ENCODE data around the gene F10. TPM values are rescaled to one million over a fixed set of nuclear protein-coding genes. Genes with fewer than 3 reads are reported as not detected.

The F10 gene
- total RNA-seq, 1 experiment from 2014 or later = not detected

DNA sequence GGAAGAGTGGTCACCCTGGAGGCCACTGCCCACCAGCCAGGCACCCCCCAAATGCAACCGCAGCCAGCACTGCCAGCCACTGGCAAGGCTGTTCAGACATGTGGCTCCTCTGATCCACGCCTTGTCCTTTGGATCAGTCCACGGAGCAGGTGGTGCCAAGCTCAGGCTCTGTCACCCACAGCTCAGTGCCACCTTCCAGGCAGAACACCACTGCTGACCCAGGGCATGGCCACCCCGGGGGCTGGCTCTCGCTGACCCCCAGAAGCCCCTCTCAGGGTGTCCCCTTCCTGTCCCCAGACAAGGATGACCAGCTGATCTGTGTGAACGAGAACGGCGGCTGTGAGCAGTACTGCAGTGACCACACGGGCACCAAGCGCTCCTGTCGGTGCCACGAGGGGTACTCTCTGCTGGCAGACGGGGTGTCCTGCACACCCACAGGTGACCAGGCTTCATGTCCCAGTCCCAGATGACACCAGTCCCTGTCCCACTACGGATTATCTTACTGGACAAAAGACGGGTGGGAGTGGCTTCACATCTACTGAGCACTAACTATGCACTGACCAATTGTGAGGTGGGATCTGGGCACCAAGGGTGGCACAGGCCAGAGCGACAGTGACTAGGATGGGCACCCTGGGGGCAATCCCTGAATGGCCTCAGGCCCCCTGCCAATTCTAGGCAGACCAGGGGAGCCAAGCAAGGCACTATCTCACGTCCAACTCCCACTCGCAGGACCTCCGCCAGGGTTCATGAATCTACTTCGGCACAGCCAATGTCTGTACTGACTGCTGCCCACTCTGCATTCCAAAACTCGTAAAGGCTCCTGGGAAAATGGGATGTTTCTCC lies 7.0 kb upstream of the F10 start:
- ChIA-PET CTCF (no interaction called here), POLR2A (no interaction called here)
- intact Hi-C loops (cut with micrococcal nuclease) = no loop called here
- Mint-ChIP-seq H3K4me3 (ENCODE audit: unreplicated experiment) (no peak overlapping the region), H3K9me3 (ENCODE audit: unreplicated experiment) (no peaks in the 10 kb centered on the region), H3K27ac (ENCODE audit: low read depth, unreplicated experiment) (no peak overlapping the region), H3K4me1 (ENCODE audit: insufficient read depth, unreplicated experiment) (no peaks in the 10 kb centered on the region), H3K27me3 (ENCODE audit: insufficient read depth, unreplicated experiment) (no peaks in the 10 kb centered on the region), H3K36me3 (ENCODE audit: insufficient read depth, unreplicated experiment) (no peaks in the 10 kb centered on the region)
- TF ChIP-seq, protein P1, sequence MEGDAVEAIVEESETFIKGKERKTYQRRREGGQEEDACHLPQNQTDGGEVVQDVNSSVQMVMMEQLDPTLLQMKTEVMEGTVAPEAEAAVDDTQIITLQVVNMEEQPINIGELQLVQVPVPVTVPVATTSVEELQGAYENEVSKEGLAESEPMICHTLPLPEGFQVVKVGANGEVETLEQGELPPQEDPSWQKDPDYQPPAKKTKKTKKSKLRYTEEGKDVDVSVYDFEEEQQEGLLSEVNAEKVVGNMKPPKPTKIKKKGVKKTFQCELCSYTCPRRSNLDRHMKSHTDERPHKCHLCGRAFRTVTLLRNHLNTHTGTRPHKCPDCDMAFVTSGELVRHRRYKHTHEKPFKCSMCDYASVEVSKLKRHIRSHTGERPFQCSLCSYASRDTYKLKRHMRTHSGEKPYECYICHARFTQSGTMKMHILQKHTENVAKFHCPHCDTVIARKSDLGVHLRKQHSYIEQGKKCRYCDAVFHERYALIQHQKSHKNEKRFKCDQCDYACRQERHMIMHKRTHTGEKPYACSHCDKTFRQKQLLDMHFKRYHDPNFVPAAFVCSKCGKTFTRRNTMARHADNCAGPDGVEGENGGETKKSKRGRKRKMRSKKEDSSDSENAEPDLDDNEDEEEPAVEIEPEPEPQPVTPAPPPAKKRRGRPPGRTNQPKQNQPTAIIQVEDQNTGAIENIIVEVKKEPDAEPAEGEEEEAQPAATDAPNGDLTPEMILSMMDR (IDR thresholded peaks at IDR 0.05; ENCODE audit: unreplicated experiment) = no peak
- no peak for DNase-seq (ENCODE audit: unreplicated experiment)
- BruUV-seq (replicated peaks) = no TSS peak

DNA sequence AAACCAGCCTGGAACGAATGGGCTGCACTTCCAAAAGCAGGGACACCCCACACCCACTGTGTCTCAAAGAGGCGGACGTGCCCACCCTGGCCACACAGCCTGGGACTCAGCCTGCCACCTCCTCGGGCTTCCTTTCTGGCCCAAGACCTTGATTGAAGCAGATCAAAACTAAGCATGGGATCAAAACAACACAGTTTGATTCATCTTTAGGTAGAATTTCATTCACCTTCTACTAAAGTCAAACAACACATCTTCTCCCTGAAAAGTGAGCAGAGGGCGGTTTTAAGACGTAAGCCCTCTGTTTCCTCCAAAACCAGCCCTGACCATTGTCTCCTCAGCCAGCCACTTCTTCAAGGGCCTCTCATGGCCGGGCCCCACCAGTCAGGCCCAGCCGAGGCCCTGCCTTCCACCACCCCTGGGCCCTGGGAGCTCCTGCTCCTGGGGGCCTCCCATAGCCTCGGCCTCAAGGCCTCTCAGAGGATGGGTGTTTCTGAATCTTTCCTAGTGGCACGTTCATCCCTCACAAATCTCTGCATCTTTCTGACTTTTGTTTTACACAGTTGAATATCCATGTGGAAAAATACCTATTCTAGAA lies 6.3 kb upstream of the F10 start:
- Mint-ChIP-seq H3K9me3 (ENCODE audit: unreplicated experiment) (no peaks in the 10 kb centered on the region), H3K4me3 (ENCODE audit: unreplicated experiment) (no peak overlapping the region), H3K27ac (ENCODE audit: low read depth, unreplicated experiment) (no peak overlapping the region), H3K4me1 (ENCODE audit: insufficient read depth, unreplicated experiment) (no peaks in the 10 kb centered on the region), H3K27me3 (ENCODE audit: insufficient read depth, unreplicated experiment) (no peaks in the 10 kb centered on the region), H3K36me3 (ENCODE audit: insufficient read depth, unreplicated experiment) (no peaks in the 10 kb centered on the region)
- no TSS peak for BruUV-seq (replicated peaks)
- no peak for DNase-seq (ENCODE audit: unreplicated experiment)
- ChIA-PET CTCF (interaction anchor here (0.6 kb wide), 1 partner anchor 40 kb away, joined by 4 read pairs; no protein-coding TSS in a partner anchor), POLR2A (no interaction called here)
- TF ChIP-seq, protein P1 (IDR thresholded peaks at IDR 0.05; ENCODE audit: unreplicated experiment) = no peak
- intact Hi-C loops (cut with micrococcal nuclease) = no loop called here

DNA sequence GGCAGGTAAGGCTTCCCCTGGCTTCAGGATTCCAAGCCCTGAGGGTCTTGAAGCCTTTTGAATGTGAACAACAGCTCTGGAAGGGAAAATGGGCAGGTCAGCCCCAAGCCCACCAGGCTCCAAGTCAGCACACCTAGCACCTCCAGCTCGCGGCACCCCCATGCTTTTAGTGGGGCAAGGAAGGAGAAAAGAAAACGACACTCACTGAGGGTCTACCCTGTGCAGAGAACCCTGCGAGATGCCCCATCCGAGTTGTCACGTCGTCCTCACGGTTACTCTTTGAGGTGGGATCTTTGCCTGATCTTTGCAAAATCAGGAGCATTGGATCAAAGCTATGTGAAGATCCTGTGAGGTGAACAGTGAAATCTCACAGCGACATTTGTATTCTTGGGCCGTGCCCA lies 5.7 kb upstream of the F10 start:
- Mint-ChIP-seq H3K27me3 (ENCODE audit: insufficient read depth, unreplicated experiment) (no peaks in the 10 kb centered on the region), H3K4me3 (ENCODE audit: unreplicated experiment) (no peak overlapping the region), H3K9me3 (ENCODE audit: unreplicated experiment) (no peaks in the 10 kb centered on the region), H3K4me1 (ENCODE audit: insufficient read depth, unreplicated experiment) (no peaks in the 10 kb centered on the region), H3K27ac (ENCODE audit: low read depth, unreplicated experiment) (no peak overlapping the region), H3K36me3 (ENCODE audit: insufficient read depth, unreplicated experiment) (no peaks in the 10 kb centered on the region)
- BruUV-seq (replicated peaks) = no TSS peak
- TF ChIP-seq, protein P1 (IDR thresholded peaks at IDR 0.05; ENCODE audit: unreplicated experiment) = no peak
- ChIA-PET CTCF (interaction anchor here (0.6 kb wide), 1 partner anchor 40 kb away, joined by 4 read pairs; no protein-coding TSS in a partner anchor), POLR2A (no interaction called here)
- intact Hi-C loops (cut with micrococcal nuclease) = no loop called here
- DNase-seq (ENCODE audit: unreplicated experiment) = no peak

GRCh38 chr13:113117335-113117872 lies 5.2 kb upstream of the F10 start:
- H3K9me3 Mint-ChIP-seq (ENCODE audit: unreplicated experiment) = no peaks in the 10 kb centered on the region
- intact Hi-C loops (cut with micrococcal nuclease) = no loop called here
- no TSS peak for BruUV-seq (replicated peaks)
- TF ChIP-seq, protein P1 (IDR thresholded peaks at IDR 0.05; ENCODE audit: unreplicated experiment) = no peak
- POLR2A ChIA-PET = no interaction called here
- no peak overlapping the region for H3K4me3 Mint-ChIP-seq (ENCODE audit: unreplicated experiment)
- no peaks in the 10 kb centered on the region for H3K27me3 Mint-ChIP-seq (ENCODE audit: insufficient read depth, unreplicated experiment)
- H3K27ac Mint-ChIP-seq (ENCODE audit: low read depth, unreplicated experiment) = no peak overlapping the region
- no peaks in the 10 kb centered on the region for H3K36me3 Mint-ChIP-seq (ENCODE audit: insufficient read depth, unreplicated experiment)
- no peak for DNase-seq (ENCODE audit: unreplicated experiment)
- H3K4me1 Mint-ChIP-seq (ENCODE audit: insufficient read depth, unreplicated experiment) = no peaks in the 10 kb centered on the region
- CTCF ChIA-PET = no interaction called here
